Testis (tissue), 3 donors: ENCODE data around the gene IL36RN. TPM values are rescaled to one million over a fixed set of nuclear protein-coding genes. Genes with fewer than 3 reads are reported as not detected.

ENCODE experiments used
- DNase-seq: peaks from one replicate; pipeline ENCODE4 v3.0.0-alpha.2; 2019
- H3K27ac ChIP-seq, 2 donors: fragments of 200-600 bp; sonication (generic); one replicate each; pipeline ENCODE4 v1.5.1; 2019
- H3K27me3 ChIP-seq: fragments of 200-600 bp; sonication (generic); one replicate; pipeline ENCODE4 v1.5.1; 2019
- H3K36me3 ChIP-seq: fragments of 200-600 bp; sonication (generic); one replicate; pipeline ENCODE4 v1.5.1; 2017; ENCODE audit warnings: low read depth; ENCODE audit errors: missing control alignments
- H3K4me1 ChIP-seq: fragments of 200-600 bp; sonication (generic); one replicate; pipeline ENCODE4 v1.5.1; 2019
- H3K4me3 ChIP-seq, 2 donors: fragments of 200-600 bp; sonication (generic); one replicate each; pipeline ENCODE4 v1.5.1; 2017 to 2019
- H3K9me3 ChIP-seq: fragments of 200-600 bp; sonication (generic); one replicate; pipeline ENCODE4 v1.5.1; 2017
- CTCF ChIP-seq, 3 experiments: fragments of 450-650 bp in 2 of 3; fragments of 200-600 bp in 1 of 3; sonication (generic) in 1 of 3; IDR thresholded peaks; one replicate each; pipeline ENCODE4 v1.5.1; 2016 to 2019; ENCODE audit warnings: antibody characterized with exemption in 3 of 3, mild to moderate bottlenecking in 2 of 3, moderate library complexity in 1 of 3
- POLR2A ChIP-seq: fragments of 450-650 bp; IDR thresholded peaks from one replicate; pipeline ENCODE4 v1.6.1; 2017; ENCODE audit warnings: antibody characterized with exemption, mild to moderate bottlenecking, moderate library complexity
- WGBS, 2 donors: methylation state at CpG; one replicate each; pipeline ENCODE4 v1.1.5; 2018; 5-methylcytosine and 5-hydroxymethylcytosine counted together
- intact Hi-C: fragments of 100-400 bp; cut with DNase I; formaldehyde crosslinking; loops from one replicate; pipeline ENCODE4 v1.15.1; 2023; ENCODE audit warnings: low total_unique reads
- polyA plus RNA-seq: library from polyadenylated mRNA; stranded (reverse); fragments of 350-450 nt; fragmentation: Illumina TruSeq; extraction: RNeasy Lipid Tissue Mini Kit (QIAGEN cat#74804); gene quantifications from one replicate; pipeline ENCODE4 v1.2.3, GENCODE V29; 2014; ENCODE audit warnings: low read depth, low replicate concordance; ENCODE audit not compliant: insufficient read depth
- total RNA-seq, 2 donors: library from RNA; depleted of rRNA; stranded (reverse); fragments of >200 nt; gene quantifications; one replicate each; pipeline ENCODE4 v1.2.3, GENCODE V29; 2016

IL36RN gene
- total and polyA plus RNA-seq, 3 donors from 2014 or later = not detected

- no peak for DNase-seq
- Histone ChIP-seq H3K4me3 (no peak overlapping the region), H3K36me3 (no peaks in the 10 kb centered on the region), H3K27me3 (no peaks in the 10 kb centered on the region), H3K4me1 (no peaks in the 10 kb centered on the region), H3K27ac (no peak overlapping the region), H3K9me3 (no peaks in the 10 kb centered on the region)
- 28 to 33% methylated on average over 1 of the region's 1 CpG for WGBS, 2 donors
- TF ChIP-seq POLR2A = no peak
- TF ChIP-seq CTCF (IDR thresholded peaks at IDR 0.05) = no peak
- intact Hi-C loops = no loop called here
Observed at GRCh38 chr2:113028112-113028511, 30.9 kb upstream of the IL36RN start.

- no peak overlapping the region for H3K4me3 ChIP-seq
- no peak overlapping the region for H3K27ac ChIP-seq
- H3K4me1 ChIP-seq = no peaks in the 10 kb centered on the region
- no peaks in the 10 kb centered on the region for H3K27me3 ChIP-seq
- H3K36me3 ChIP-seq = no peaks in the 10 kb centered on the region
- TF ChIP-seq POLR2A (no peak), CTCF (IDR thresholded peaks at IDR 0.05) (no peak)
- no peaks in the 10 kb centered on the region for H3K9me3 ChIP-seq
- WGBS, 2 donors = 88 to 100% methylated on average over 1 of the region's 1 CpG
- intact Hi-C loops = no loop called here
- no peak for DNase-seq
Observed at GRCh38 chr2:113032737-113033136, 26.3 kb upstream of the IL36RN start.

GRCh38 chr2:113034016-113034415, 25.0 kb upstream of the IL36RN start:
- DNase-seq = no peak
- Histone ChIP-seq H3K27ac (no peak overlapping the region), H3K36me3 (no peaks in the 10 kb centered on the region), H3K9me3 (no peaks in the 10 kb centered on the region), H3K4me3 (no peak overlapping the region), H3K27me3 (no peaks in the 10 kb centered on the region), H3K4me1 (no peaks in the 10 kb centered on the region)
- 78% methylated on average over 3 of the region's 3 CpGs for WGBS, 2 donors
- TF ChIP-seq CTCF (IDR thresholded peaks at IDR 0.05) (no peak), POLR2A (no peak)
- intact Hi-C loops = no loop called here

- no peaks in the 10 kb centered on the region for H3K4me1 ChIP-seq
- no peak overlapping the region for H3K27ac ChIP-seq
- no peak for DNase-seq
- H3K9me3 ChIP-seq = no peaks in the 10 kb centered on the region
- 93 to 100% methylated on average over 5 to 9 of the region's 9 CpGs for WGBS, 2 donors
- no peak overlapping the region for H3K4me3 ChIP-seq
- intact Hi-C loops = no loop called here
- TF ChIP-seq POLR2A (no peak), CTCF (IDR thresholded peaks at IDR 0.05) (no peak)
- no peaks in the 10 kb centered on the region for H3K36me3 ChIP-seq
- no peaks in the 10 kb centered on the region for H3K27me3 ChIP-seq
Observed at GRCh38 chr2:113036763-113037162, 22.2 kb upstream of the IL36RN start.

GRCh38 chr2:113038291-113038690, 20.7 kb upstream of the IL36RN start:
- intact Hi-C loops = no loop called here
- Histone ChIP-seq H3K4me3 (no peak overlapping the region), H3K4me1 (no peaks in the 10 kb centered on the region), H3K27ac (no peak overlapping the region), H3K36me3 (no peaks in the 10 kb centered on the region), H3K9me3 (no peaks in the 10 kb centered on the region), H3K27me3 (no peaks in the 10 kb centered on the region)
- TF ChIP-seq CTCF (IDR thresholded peaks at IDR 0.05) (no peak), POLR2A (no peak)
- WGBS, 2 donors = 89% methylated on average over 3 of the region's 3 CpGs
- no peak for DNase-seq
